ENCODE measurements around the gene C2CD2L. TPM values are rescaled to one million over a fixed set of nuclear protein-coding genes. Genes with fewer than 3 reads are reported as not detected.

C2CD2L gene
- total and polyA plus RNA-seq, 2 of the 4 experiments (the other 2 are of a cell fraction), result 2.2 to 8.7 TPM

DNA sequence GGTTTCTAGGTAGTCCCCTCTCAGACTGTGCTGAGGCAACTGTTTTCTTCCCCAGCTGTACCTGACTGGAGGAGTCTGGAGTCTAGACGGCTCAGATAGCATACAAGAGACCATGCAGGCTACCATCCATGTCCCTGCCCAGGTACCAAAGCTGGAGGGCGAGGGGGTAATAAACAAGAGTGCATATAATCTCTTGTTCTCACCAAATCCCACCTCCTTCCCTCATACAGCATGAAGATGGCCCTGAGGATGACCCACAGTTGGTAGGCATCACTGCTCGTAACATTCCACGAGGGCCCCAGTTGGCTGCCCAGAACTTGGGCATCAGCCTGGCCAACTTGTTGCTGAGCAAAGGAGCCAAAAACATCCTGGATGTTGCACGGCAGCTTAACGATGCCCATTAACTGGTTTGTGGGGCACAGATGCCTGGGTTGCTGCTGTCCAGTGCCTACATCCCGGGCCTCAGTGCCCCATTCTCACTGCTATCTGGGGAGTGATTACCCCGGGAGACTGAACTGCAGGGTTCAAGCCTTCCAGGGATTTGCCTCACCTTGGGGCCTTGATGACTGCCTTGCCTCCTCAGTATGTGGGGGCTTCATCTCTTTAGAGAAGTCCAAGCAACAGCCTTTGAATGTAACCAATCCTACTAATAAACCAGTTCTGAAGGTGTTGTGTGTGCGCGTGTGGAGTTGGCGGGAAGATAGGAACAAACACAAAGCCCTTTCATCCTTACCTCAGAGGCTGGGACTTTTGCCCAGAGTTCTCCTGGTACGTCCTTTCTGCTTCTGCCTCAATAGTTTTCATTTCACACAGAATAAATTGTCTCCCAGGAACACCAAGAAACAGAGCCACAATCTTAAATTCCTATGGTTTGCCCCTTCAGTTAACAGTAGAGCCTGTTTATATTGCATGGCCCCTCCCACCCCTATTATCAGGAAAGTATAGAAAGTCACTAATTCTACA is 14.0 kb upstream of the C2CD2L start (continued):
- TF ChIP-seq, protein P1, sequence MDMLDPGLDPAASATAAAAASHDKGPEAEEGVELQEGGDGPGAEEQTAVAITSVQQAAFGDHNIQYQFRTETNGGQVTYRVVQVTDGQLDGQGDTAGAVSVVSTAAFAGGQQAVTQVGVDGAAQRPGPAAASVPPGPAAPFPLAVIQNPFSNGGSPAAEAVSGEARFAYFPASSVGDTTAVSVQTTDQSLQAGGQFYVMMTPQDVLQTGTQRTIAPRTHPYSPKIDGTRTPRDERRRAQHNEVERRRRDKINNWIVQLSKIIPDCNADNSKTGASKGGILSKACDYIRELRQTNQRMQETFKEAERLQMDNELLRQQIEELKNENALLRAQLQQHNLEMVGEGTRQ (IDR thresholded peaks at IDR 0.05; ENCODE audit: low read depth, low read length), result no peak
